Stimulated activated CD4-positive, alpha-beta T cell treated with anti-CD3 and anti-CD28 coated beads, Interleukin-15, amount 100 ng/mL, for 24 hours (primary cell): ENCODE data around the gene SPP1.
A peak's percentile ranks its signal among the peaks of the same experiment; 100 is the strongest.
"Not testable (repeated sequence)": the region's sequence is repeated elsewhere in the genome, so short reads cannot be mapped to it uniquely, and the experiment has no call there.

Source experiments
- DNase-seq: peaks from one replicate; pipeline ENCODE4 v3.0.0-alpha.2; 2020

SPP1 gene

GRCh38 chr4:87975466-87975865, at the start of gene SPP1:
SPP1 (plus strand) TSS chr4:87975714; CDS start chr4:87976896, 1,182 bp downstream.
- DNase-seq, result peak; percentile 27

- DNase-seq, result no peak
Measured at GRCh38 chr4:87926554-87927098, 48.9 kb upstream of the SPP1 start.

GRCh38 chr4:87930629-87931028, 44.9 kb upstream of the SPP1 start:
- no peak for DNase-seq

- no peak for DNase-seq
Measured at GRCh38 chr4:87931932-87932331, 43.6 kb upstream of the SPP1 start.

- no peak for DNase-seq
Measured at GRCh38 chr4:87932718-87933141, 42.8 kb upstream of the SPP1 start.

GRCh38 chr4:87933337-87933736, 42.2 kb upstream of the SPP1 start:
- no peak for DNase-seq

GRCh38 chr4:87934157-87934704, 41.3 kb upstream of the SPP1 start:
- no peak for DNase-seq

- DNase-seq, result no peak
Measured at GRCh38 chr4:87934973-87935372, 40.5 kb upstream of the SPP1 start.

- DNase-seq, result not testable (repeated sequence)
Measured at GRCh38 chr4:87935954-87936353, 39.6 kb upstream of the SPP1 start.

GRCh38 chr4:87937523-87937922, 38.0 kb upstream of the SPP1 start:
- no peak for DNase-seq

- no peak for DNase-seq
Measured at GRCh38 chr4:87938746-87939145, 36.8 kb upstream of the SPP1 start.

- DNase-seq, result no peak
Measured at GRCh38 chr4:87939978-87940690, 35.4 kb upstream of the SPP1 start.

GRCh38 chr4:87940809-87941208, 34.7 kb upstream of the SPP1 start:
- not testable (repeated sequence) for DNase-seq

- DNase-seq, result no peak
Measured at GRCh38 chr4:87941537-87942392, 33.7 kb upstream of the SPP1 start.

- no peak for DNase-seq
Measured at GRCh38 chr4:87943660-87944149, 31.8 kb upstream of the SPP1 start.

GRCh38 chr4:87944967-87945366, 30.5 kb upstream of the SPP1 start:
- no peak for DNase-seq

- no peak for DNase-seq
Measured at GRCh38 chr4:87946766-87947165, 28.7 kb upstream of the SPP1 start.

GRCh38 chr4:87947381-87948160, 27.9 kb upstream of the SPP1 start:
- no peak for DNase-seq

GRCh38 chr4:87949961-87950360, 25.6 kb upstream of the SPP1 start:
- DNase-seq, result no peak

GRCh38 chr4:87950493-87950892, 25.0 kb upstream of the SPP1 start:
- no peak for DNase-seq

- no peak for DNase-seq
Measured at GRCh38 chr4:87950936-87951511, 24.5 kb upstream of the SPP1 start.

- DNase-seq, result no peak
Measured at GRCh38 chr4:87953826-87954225, 21.7 kb upstream of the SPP1 start.
